ENCODE results near the gene TFB1M.

The TFB1M gene

GRCh38 chr6:155212616-155213380 is 101.5 kb downstream of the TFB1M start:
- DNase-seq (ENCODE audit: low read depth in 2 of 2, low spot score in 1 of 2) = no peak

- no peak for DNase-seq (ENCODE audit: low read depth in 2 of 2, low spot score in 1 of 2)
These were observed 102.2 kb downstream of the TFB1M start for GRCh38 chr6:155212106-155212505.

- DNase-seq (ENCODE audit: low read depth in 2 of 2, low spot score in 1 of 2) = no peak
These were observed 107.1 kb downstream of the TFB1M start for GRCh38 chr6:155207223-155207622.

Measured in stimulated activated CD8-positive, alpha-beta memory T cell treated with anti-CD3 and anti-CD28 coated beads, Interleukin-4, amount 100 ng/mL, for 4 hours (primary cell).